GM12891 (cell line): ENCODE measurements around the gene ARHGEF1.

Source experiments
- POLR2A ChIP-seq: IDR thresholded peaks from 2 replicates; pipeline ENCODE4 v1.6.1; 2011; ENCODE audit warnings: low read depth, low read length, control low read depth
- POLR2AphosphoS5 ChIP-seq: IDR thresholded peaks from 2 replicates; pipeline ENCODE4 v1.6.1; 2011; ENCODE audit warnings: low read depth, low read length, control low read depth

GRCh38 chr19:41849067-41849466 lies 33.9 kb upstream of the ARHGEF1 start:
- no peak for TF ChIP-seq POLR2A
- no peak for TF ChIP-seq POLR2AphosphoS5
